GM19239 (cell line): ENCODE data around the gene TMEM52B.
A peak's percentile ranks its signal among the peaks of the same experiment; 100 is the strongest.

Experiments
- DNase-seq: peaks from one replicate; pipeline ENCODE4 v3.0.0; 2011; ENCODE audit warnings: low spot score; ENCODE audit not compliant: insufficient read length
- FAIRE-seq: peaks from 2 replicates; lab custom pipeline; 2011; peaks lifted over from hg19 to GRCh38; lab: Jason Lieb, UNC

TMEM52B gene

GRCh38 chr12:10235761-10236631, 57.2 kb downstream of the TMEM52B start:
- FAIRE-seq (peak; percentile 88), DNase-seq (no peak)

- FAIRE-seq (no peak), DNase-seq (no peak)
These were observed 57.9 kb downstream of the TMEM52B start for GRCh38 chr12:10236720-10237119.

GRCh38 chr12:10238526-10238925, 59.7 kb downstream of the TMEM52B start:
- no peak for FAIRE-seq

GRCh38 chr12:10241290-10241689, 62.5 kb downstream of the TMEM52B start:
- FAIRE-seq, result no peak
- no peak for DNase-seq

More at GRCh38 chr12:10238526-10238925, 59.7 kb downstream of the TMEM52B start:
- no peak for DNase-seq
